SU-DHL-6 (cell line): ENCODE results near the gene ITGA11.

Source experiments
- EZH2phosphoT487 ChIP-seq: fragments of 200-600 bp; sonication (generic), shearing (Covaris generic); conservative IDR thresholded peaks from 2 replicates; pipeline ENCODE4 v1.6.1; 2018; ENCODE audit warnings: mild to moderate bottlenecking, antibody characterized with exemption, low read length, moderate library complexity, mixed read lengths
- TF ChIP-seq, protein P1 (sequence below): fragments of 200-600 bp; sonication (generic); IDR thresholded peaks from one replicate; pipeline ENCODE4 v1.5.1; 2017; ENCODE audit warnings: antibody characterized with exemption, mild to moderate bottlenecking, low read length, moderate library complexity; ENCODE audit not compliant: insufficient read depth, poor library complexity, severe bottlenecking

DNA sequence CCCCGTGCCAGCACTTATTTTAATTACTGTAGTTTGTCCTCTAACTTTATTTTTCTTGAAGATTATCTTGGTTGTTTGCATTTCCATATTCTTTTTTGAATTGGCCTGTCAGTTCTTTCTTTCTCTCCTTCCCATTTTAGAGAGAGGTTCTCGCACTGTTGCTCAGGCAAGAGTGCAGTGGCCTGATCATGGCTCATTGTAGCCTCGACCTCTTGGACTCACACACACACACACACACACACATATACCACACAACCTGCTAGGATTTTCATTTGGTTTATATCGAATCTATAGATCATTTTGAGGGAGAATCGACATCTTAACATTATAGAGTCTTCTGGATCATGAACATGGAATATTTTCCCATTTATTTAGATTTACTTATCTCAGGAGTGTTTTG, 145.7 kb downstream of the ITGA11 start:
- TF ChIP-seq, protein P1, sequence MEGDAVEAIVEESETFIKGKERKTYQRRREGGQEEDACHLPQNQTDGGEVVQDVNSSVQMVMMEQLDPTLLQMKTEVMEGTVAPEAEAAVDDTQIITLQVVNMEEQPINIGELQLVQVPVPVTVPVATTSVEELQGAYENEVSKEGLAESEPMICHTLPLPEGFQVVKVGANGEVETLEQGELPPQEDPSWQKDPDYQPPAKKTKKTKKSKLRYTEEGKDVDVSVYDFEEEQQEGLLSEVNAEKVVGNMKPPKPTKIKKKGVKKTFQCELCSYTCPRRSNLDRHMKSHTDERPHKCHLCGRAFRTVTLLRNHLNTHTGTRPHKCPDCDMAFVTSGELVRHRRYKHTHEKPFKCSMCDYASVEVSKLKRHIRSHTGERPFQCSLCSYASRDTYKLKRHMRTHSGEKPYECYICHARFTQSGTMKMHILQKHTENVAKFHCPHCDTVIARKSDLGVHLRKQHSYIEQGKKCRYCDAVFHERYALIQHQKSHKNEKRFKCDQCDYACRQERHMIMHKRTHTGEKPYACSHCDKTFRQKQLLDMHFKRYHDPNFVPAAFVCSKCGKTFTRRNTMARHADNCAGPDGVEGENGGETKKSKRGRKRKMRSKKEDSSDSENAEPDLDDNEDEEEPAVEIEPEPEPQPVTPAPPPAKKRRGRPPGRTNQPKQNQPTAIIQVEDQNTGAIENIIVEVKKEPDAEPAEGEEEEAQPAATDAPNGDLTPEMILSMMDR: no peak
- no peak for TF ChIP-seq EZH2phosphoT487
